Middle frontal gyrus (tissue), 1 donor: ENCODE data around the gene SEPHS1.
A peak's percentile ranks its signal among the peaks of the same experiment; 100 is the strongest.

Experiments used
- DNase-seq: peaks from one replicate; pipeline ENCODE4 v3.0.0-alpha.2; 2015; ENCODE audit warnings: low spot score; ENCODE audit errors: extremely low spot score

Gene SEPHS1

GRCh38 chr10:13328613-13329012 is 19.5 kb downstream of the SEPHS1 start:
- DNase-seq: no peak

GRCh38 chr10:13328126-13328525 is 20.0 kb downstream of the SEPHS1 start:
- no peak for DNase-seq

- no peak for DNase-seq
Measured at GRCh38 chr10:13327534-13327933, 20.6 kb downstream of the SEPHS1 start.

- no peak for DNase-seq
Measured at GRCh38 chr10:13322615-13323148, 25.4 kb downstream of the SEPHS1 start.

- no peak for DNase-seq
Measured at GRCh38 chr10:13321576-13321975, 26.5 kb downstream of the SEPHS1 start.

- no peak for DNase-seq
Measured at GRCh38 chr10:13319166-13319565, 28.9 kb downstream of the SEPHS1 start.

- DNase-seq: no peak
Measured at GRCh38 chr10:13317474-13317873, 30.6 kb downstream of the SEPHS1 start.

- DNase-seq: no peak
Measured at GRCh38 chr10:13316635-13317311, 31.3 kb downstream of the SEPHS1 start.

- DNase-seq: no peak
Measured at GRCh38 chr10:13315361-13315760, 32.7 kb downstream of the SEPHS1 start.

- DNase-seq: no peak
Measured at GRCh38 chr10:13311177-13311575, 36.9 kb downstream of the SEPHS1 start.

GRCh38 chr10:13310518-13311176 is 37.4 kb downstream of the SEPHS1 start:
- DNase-seq: no peak

GRCh38 chr10:13309792-13310191 is 38.3 kb downstream of the SEPHS1 start:
- no peak for DNase-seq

- DNase-seq: no peak
Measured at GRCh38 chr10:13308096-13308495, 40.0 kb downstream of the SEPHS1 start.

- no peak for DNase-seq
Measured at GRCh38 chr10:13306103-13306502, 42.0 kb downstream of the SEPHS1 start.

GRCh38 chr10:13302821-13303555 is 45.1 kb downstream of the SEPHS1 start:
- no peak for DNase-seq

- peak; percentile 81 for DNase-seq
Measured at GRCh38 chr10:13299437-13300287, 48.4 kb downstream of the SEPHS1 start, which contains the start of gene PHYH. Gene PHYH (minus strand): TSS chr10:13300064. CDS start chr10:13300042, 22 bp downstream.

GRCh38 chr10:13298748-13299436 is 49.2 kb downstream of the SEPHS1 start:
- DNase-seq: no peak

GRCh38 chr10:13296476-13296875 is 51.6 kb downstream of the SEPHS1 start:
- DNase-seq: no peak

GRCh38 chr10:13294784-13295183 is 53.3 kb downstream of the SEPHS1 start:
- no peak for DNase-seq
